GM10266 (cell line): ENCODE data around the gene VPS25.

Experiments used
- DNase-seq: peaks from one replicate; pipeline ENCODE4 v3.0.0; 2012; ENCODE audit errors: extremely low spot score
- CTCF ChIP-seq: IDR thresholded peaks from 2 replicates; pipeline ENCODE4 v1.5.1; 2012; ENCODE audit warnings: mild to moderate bottlenecking, low read depth; ENCODE audit not compliant: control insufficient read depth, insufficient read depth; ENCODE audit errors: missing control alignments

The VPS25 gene

DNA sequence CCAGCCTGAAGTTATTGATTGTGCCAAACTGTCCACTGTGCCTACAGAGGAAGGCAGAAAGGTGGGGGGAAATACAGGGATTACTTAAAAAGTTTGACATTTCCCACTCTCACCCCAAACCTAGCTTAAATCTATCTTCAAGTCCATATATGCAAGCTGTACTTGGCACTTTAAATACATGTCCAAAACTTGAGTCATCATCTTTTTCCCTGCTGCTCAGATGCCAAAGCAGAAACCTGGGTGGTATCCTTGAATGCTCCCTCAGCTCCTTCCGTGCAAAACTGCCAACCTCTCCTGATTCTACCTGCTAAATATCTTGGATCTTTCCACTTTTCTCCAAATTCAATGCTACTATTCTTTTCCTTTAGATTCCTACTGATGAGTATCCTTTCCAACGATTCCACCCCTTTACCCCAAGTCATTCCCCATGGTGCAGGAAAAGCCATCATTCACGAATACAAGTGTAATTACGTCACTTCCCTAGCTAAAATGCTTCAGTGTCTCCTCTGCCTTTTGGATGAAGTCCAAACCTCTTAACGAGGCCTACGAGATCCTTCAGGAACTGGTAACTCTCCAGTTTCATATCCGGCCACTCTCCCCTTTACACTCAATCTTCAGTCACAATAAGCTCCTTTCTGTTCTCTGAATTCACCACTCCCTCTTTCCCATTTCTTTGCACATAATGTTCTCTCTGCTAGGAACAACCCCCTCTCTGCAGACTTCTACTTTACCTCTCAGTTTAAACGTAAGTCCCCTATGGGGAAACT, 41.6 kb downstream of the VPS25 start:
- no peak for TF ChIP-seq CTCF
- DNase-seq, result no peak

DNA sequence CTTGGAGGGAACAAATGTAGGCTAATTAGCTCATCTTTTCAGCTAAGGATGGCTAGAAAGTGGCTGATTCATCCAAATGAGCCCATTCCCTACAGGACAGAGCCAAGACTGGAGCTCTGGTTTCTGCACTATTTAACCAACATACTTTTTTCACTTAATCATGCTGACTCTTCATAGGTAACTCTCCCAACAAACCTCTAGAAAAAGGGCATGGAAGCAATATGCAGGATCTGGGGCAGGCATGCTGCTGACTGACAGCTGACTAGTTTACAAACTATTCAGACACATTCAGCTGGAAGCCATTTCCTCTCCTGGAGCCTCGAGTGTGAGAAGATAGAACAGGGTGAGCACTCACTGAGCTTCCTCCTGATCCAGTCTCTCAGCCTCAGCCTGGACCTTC, 44.6 kb downstream of the VPS25 start:
- DNase-seq, result no peak
- no peak for TF ChIP-seq CTCF

GRCh38 chr17:42818379-42818778, 45.1 kb downstream of the VPS25 start:
- no peak for DNase-seq
- no peak for TF ChIP-seq CTCF

DNA sequence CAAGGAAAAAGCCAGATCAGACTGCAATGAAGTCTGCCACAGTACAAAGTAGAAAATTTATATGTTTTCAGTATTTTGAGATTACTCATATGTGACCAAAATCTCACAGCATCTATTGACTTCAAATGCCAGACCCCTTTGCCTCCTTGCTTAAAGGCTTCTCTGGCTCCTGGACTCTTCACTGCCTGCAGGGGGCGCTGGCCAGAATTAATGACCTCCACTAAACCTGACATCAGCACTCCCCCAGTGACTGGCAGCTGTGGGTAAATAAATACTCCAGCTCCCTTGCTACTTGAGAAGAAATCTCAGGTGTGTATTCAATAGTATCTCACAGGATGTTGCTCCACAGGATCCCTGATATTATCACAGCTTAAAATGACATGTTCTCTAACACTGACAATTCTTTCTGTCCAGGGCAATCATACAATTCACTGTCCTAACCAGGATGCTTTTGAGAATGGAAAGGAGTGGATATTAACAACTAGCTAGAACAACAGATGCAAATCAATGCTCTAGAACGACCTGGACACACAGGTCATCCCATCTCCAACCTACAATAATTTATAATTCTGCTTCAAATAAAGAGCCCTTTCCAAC, 46.8 kb downstream of the VPS25 start:
- peak; percentile 53 for DNase-seq
- peak; percentile 77 for TF ChIP-seq CTCF

DNA sequence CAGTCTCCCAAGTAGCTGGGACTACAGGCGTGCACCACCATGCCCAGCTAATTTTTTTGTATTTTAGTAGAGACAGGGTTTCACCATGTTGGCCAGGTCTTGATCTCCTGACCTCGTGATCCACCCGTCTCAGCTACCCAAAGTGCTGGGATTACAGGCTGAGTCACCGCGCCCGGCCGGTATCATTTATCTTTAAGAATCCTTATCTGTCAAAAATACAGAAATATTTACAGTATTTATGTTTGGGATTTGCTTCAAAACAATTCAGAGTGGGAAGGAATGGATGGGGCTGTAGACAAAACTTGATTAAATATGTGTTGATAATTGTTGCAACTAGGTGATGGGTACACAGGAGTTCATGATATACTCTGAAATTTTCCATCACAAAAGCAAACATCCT, 47.9 kb downstream of the VPS25 start:
- no peak for TF ChIP-seq CTCF
- no peak for DNase-seq

DNA sequence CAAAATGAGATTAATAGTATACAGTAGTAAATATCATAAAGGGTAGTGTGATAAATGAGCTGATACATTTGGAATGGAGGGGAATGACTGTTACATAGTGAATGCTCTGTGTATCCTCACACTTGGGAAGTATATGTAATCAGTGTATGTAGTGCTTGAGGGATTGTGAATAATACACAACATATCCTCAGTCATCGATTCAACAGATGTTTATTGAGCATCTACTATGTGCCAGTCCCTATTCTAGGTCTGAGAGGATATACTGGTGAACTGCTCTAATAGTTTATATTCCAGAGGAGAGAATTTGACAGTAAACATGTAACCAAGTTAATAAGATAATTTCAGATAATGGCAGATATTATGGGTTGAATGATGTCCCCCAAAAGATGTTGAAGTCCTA, 54.2 kb downstream of the VPS25 start:
- no peak for DNase-seq
- TF ChIP-seq CTCF, result no peak
